ENCODE data around the gene HELT.
A peak's percentile ranks its signal among the peaks of the same experiment; 100 is the strongest.
"Not testable (repeated sequence)": the region's sequence is repeated elsewhere in the genome, so short reads cannot be mapped to it uniquely, and the experiment has no call there.

Gene HELT, protein sequence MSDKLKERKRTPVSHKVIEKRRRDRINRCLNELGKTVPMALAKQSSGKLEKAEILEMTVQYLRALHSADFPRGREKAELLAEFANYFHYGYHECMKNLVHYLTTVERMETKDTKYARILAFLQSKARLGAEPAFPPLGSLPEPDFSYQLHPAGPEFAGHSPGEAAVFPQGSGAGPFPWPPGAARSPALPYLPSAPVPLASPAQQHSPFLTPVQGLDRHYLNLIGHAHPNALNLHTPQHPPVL

GRCh38 chr4:185017964-185018772 is at the start of gene HELT:
TSS of gene HELT (plus strand) at chr4:185018490. CDS start at chr4:185018929, 439 bp downstream.
- no peak for DNase-seq

DNA sequence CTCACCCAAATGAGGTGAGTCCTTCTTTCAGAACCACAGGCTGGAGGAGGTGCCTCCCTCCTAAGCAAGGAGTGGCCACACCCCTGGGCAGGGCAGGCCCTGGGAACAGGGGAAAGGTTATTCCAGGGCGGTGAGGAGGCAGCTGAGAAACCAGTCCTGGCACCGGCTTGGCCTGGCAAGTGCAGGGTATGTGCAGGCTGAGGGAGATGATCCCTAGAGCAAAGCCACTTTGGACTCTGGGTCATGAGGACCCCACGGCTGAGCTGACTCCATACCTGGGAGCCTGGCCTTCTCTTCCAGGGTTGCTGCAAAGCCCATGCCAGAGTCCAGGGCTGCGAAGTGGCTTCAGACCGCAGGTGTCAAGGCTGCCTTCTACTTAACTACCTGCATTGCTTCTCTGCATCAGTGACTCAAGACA is 49.5 kb upstream of the HELT start:
- no peak for DNase-seq

DNA sequence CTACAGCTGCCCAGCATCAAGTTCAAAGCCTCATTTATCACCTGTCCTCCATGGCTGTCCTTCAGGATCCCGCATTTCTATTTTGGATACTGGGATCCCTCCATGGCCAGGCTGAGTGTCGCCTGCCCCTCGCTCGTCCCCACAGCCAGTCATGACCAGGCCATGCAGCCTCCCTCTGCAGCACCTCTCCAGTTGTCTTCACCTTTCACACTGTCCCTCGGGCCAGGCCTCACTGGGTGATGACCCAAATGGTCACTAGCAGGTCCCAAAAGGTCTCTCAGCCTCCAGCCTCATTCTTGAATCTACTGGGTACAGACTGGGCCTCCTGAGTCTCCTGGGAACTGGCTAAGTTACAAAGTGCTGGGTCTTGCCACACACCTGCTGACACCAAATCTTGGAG is 48.7 kb upstream of the HELT start:
- no peak for DNase-seq

- peak; percentile 26 to 50 for DNase-seq
Measured at GRCh38 chr4:184972991-184973390, 45.3 kb upstream of the HELT start.

GRCh38 chr4:184976348-184976747 is 41.9 kb upstream of the HELT start:
- DNase-seq = not testable (repeated sequence)

- DNase-seq = no peak
Measured at GRCh38 chr4:184977747-184978146, 40.5 kb upstream of the HELT start.

DNA sequence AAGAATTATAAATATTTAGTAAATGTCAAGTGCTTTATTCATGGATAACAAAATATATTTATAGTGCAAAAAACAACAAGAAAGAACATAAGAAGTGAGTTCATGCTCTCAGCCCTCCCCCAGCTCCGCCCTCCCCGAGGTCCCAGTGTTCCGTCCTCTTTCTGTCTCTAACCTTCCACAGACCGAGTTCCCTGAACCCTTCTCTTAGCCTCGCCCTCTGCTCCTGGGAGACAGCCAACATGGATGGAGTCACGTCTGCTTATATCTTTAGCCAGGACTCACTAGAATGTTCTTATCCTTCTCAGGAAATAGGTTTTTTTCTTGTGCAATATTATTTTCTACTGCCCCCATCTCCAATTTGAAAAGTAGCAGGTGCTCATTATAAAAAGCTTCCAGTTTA is 40.1 kb upstream of the HELT start:
- DNase-seq = no peak

DNA sequence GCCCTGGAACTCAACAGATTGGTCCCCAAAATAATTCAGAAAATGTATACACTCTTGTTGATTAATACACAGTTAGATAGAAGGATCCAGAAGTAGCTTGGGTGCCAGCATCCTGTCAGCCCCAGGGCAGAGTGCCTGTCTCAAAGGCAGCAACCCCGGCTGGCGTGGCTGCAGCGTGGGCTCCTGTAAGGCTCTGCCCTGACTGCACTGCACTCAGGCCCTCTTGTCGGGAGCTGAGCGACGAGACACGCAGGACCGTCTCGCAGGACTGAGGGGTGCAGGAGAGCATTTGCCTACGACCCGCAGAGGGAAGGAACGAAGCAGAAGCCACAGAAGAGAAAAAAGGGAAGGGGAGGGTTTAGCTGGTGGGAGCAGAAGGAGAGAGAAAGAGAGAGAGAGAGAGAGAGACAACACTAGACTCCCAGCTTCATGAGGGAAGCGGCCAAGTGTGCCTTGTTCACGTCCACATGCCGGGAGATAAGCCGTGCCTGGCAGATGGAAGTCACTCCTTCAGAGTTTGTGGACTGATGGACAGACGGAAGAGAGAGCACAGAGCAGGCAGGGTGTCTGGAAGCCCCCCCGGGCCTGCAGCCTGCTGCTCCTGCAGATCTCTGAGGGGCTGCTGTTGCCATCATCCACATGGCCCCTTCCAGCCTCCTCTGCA is 38.7 kb upstream of the HELT start:
- DNase-seq = no peak

- no peak for DNase-seq
Measured at GRCh38 chr4:184980261-184980660, 38.0 kb upstream of the HELT start.

GRCh38 chr4:184983672-184984356 is 34.5 kb upstream of the HELT start:
- peak; percentile 34 to 37 for DNase-seq

GRCh38 chr4:184987493-184988031 is 30.7 kb upstream of the HELT start:
- no peak for DNase-seq

- no peak for DNase-seq
Measured at GRCh38 chr4:184988611-184989010, 29.7 kb upstream of the HELT start.

GRCh38 chr4:184989283-184989682 is 29.0 kb upstream of the HELT start:
- DNase-seq = not testable (repeated sequence)

GRCh38 chr4:184990131-184990530 is 28.2 kb upstream of the HELT start:
- not testable (repeated sequence) for DNase-seq

GRCh38 chr4:184991860-184992259 is 26.4 kb upstream of the HELT start:
- DNase-seq = no peak

DNA sequence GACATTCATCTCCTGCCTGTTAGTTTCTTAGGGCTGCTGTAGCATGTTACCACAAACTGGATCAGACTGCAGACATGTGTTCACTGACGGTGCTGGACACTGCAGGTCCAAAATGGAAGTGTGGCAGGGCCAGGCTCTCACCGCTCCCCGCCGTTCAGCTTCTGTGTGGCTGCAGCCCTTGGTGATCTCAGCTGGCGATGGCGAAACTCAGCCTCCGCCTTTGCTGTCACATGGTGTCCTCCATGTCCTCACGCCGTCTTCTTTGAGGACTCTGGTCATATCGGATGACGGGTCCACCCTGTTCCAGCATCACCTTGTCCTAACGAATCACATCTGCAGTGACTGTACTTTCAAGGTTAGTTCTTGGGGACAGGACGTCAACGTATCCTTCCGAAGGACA is 25.9 kb upstream of the HELT start:
- DNase-seq = no peak

- no peak for DNase-seq
Measured at GRCh38 chr4:184993247-184993646, 25.0 kb upstream of the HELT start.

GRCh38 chr4:184994010-184994622 is 24.2 kb upstream of the HELT start:
- DNase-seq = no peak

GRCh38 chr4:184994623-184995010 is 23.7 kb upstream of the HELT start:
- DNase-seq = no peak

DNA sequence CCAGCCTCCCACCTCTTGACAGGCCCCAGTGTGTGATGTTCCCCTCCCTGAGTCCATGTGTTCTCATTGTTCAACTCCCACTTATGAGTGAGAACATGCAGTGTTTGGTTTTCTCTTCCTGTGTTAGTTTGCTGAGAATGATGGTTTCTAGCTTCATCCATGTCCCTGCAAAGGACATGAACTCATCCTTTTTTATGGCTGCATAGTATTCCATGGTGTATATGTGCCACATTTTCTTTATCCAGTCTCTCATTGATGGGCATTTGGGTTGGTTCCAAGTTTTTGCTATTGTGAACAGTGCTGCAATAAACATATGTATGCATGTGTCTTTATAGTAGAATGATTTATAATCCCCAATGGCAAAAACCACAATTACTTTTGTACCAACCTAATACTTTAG is 20.6 kb upstream of the HELT start:
- DNase-seq = not testable (repeated sequence)

DNA sequence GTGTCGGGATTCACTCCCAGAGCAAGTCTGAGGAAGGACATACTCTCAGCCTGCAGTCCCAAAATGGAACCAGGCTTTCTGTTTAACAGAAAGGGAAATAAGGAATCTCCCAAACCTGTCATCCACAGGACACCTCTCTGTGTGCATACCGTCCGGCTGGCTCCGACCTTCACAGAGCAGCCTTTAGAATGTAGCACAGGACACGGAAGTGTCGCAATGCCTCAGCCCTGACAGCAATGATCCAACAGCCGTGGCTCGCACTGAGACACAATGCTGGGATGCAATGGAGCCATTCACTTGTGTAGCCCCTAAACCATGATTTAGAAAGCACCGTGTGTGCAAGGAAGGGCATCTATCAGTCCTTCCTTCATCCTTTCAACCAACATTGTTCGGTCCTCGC is 15.5 kb upstream of the HELT start:
- DNase-seq = peak in 1 of 2 donors; percentile 11

DNA sequence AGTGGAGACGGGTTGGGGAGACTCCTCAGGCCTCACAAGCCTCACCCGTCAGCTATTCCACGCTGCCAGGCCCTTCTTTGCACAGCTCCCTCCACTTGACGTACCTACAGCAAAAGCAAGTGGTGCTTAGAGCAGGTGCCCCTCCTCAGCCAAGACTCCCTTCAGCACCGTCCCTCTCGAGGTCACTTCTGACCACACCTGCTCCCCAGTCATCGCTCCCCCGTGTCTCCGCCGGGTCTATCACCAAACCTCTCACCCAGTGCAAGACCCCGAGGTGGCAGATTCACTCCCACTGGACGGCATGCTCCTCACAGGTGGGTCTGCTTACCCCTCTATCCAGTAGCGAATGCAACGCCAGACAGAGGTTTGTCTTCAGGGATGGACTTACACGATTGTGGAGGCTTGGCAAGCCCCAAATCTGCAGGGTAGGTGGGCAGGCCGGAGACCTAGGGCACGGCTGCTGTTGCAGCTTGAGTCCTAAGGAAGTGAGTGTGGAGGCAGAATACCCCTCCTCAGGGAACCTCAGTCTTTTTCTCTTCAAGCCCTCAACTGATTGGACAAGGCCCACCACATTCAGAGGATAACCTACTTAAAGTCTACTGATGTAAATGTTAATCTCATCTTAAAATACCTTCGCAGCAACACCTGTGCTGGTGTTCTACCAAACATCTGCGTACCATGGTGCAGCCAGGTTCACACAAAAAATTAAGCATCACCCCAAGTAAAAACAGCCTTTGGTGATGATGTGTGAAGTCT is 14.5 kb upstream of the HELT start:
- DNase-seq = no peak

Measured in inflammatory macrophage treated with lipopolysaccharide for 1 hour (primary cell).